H1 (cell line): ENCODE results near the gene GRIK1. TPM values are rescaled to one million over a fixed set of nuclear protein-coding genes. Genes with fewer than 3 reads are reported as not detected.

Experiments used
- BRCA1 ChIP-seq: IDR thresholded peaks from 2 replicates; pipeline ENCODE4 v1.6.1; 2012; ENCODE audit warnings: low read depth, low read length, improper control_type of control experiment
- CHD7 ChIP-seq: fragments of 300-600 bp; sonication (generic); IDR thresholded peaks from 2 replicates; pipeline ENCODE4 v1.7.1; 2012; ENCODE audit warnings: low read length, moderate library complexity, mild to moderate bottlenecking, inconsistent platforms; ENCODE audit not compliant: insufficient replicate concordance
- HDAC6 ChIP-seq: IDR thresholded peaks from one replicate; pipeline ENCODE4 v1.7.1; 2012; ENCODE audit warnings: low read depth, mild to moderate bottlenecking, inconsistent platforms, low read length, moderate library complexity
- SAP30 ChIP-seq: fragments of 300-600 bp; sonication (generic); IDR thresholded peaks from 2 replicates; pipeline ENCODE4 v1.7.1; 2012; ENCODE audit warnings: low read length, moderate library complexity, mild to moderate bottlenecking, inconsistent platforms; ENCODE audit not compliant: insufficient read depth, insufficient replicate concordance
- polyA plus RNA-seq, 7 experiments: library from polyadenylated mRNA; depleted of rRNA in 3 of 7; stranded (reverse) in 5 of 7; unstranded in 2 of 7; fragments of >200 nt in 5 of 7; fragments of 200-250 nt in 2 of 7; gene quantifications; 1 replicate in 5 of 7; 2 replicates in 1 of 7; 4 replicates in 1 of 7; pipeline versions ENCODE4 v1.2.1 to v1.2.3, GENCODE V29; 2011 to 2013; ENCODE audit warnings: missing spikeins in 2 of 7, mixed read lengths in 2 of 7
- total RNA-seq: library from RNA; stranded (reverse); fragmentation: NEBNext Ultra II Directional; extraction: Animal tissue kit (Norgen Biotek cat#: 25700); gene quantifications from 2 replicates; pipeline ENCODE4 v1.2.1, GENCODE V29; 2021

Gene GRIK1
- total and polyA plus RNA-seq, 2 of the 8 experiments (the other 6 are each of a cell fraction or from before 2014, with no cell fraction given): 0.11 to 0.32 TPM

GRCh38 chr21:29676395-29676794, 263.4 kb downstream of the GRIK1 start (continued):
- TF ChIP-seq CHD7 (no peak), SAP30 (no peak), HDAC6 (no peak), BRCA1 (no peak)
- TF ChIP-seq, all 59 proteins: peak for 0
